ENCODE measurements around the gene HSP90AA1.

DNA sequence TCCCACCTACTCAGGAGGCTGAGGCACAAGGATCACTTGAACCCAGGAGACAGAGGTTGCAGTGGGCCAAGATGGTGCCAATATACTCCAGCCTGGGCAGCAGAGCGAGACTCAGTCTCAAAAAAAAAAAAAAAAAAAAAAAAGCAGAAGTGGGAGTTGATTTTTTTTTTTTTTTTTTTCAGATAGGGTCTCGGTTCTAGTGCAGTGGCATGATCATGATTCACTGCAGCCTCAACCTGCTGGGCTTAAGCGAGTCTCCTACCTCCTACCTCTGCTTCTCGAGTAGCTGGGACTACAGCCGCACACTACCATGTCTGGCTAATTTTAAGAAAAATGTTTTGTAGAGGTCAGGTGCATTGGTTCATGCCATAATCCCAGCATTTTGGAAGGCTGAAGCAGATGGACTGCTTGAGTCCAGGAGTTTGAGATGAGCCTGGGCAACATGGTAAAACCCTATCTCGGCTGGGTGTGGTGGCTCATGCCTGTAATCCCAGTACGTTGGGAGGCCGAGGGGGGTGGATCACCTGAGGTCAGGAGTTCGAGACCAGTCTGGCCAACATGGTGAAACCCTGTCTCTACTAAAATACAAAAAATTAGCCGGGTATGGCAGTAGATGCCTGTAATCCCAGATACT, 16.3 kb upstream of the HSP90AA1 start:
- TF ChIP-seq, protein P1, sequence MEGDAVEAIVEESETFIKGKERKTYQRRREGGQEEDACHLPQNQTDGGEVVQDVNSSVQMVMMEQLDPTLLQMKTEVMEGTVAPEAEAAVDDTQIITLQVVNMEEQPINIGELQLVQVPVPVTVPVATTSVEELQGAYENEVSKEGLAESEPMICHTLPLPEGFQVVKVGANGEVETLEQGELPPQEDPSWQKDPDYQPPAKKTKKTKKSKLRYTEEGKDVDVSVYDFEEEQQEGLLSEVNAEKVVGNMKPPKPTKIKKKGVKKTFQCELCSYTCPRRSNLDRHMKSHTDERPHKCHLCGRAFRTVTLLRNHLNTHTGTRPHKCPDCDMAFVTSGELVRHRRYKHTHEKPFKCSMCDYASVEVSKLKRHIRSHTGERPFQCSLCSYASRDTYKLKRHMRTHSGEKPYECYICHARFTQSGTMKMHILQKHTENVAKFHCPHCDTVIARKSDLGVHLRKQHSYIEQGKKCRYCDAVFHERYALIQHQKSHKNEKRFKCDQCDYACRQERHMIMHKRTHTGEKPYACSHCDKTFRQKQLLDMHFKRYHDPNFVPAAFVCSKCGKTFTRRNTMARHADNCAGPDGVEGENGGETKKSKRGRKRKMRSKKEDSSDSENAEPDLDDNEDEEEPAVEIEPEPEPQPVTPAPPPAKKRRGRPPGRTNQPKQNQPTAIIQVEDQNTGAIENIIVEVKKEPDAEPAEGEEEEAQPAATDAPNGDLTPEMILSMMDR (IDR thresholded peaks at IDR 0.05): no peak
- TF ChIP-seq EZH2 (IDR thresholded peaks at IDR 0.05; ENCODE audit: borderline replicate concordance, insufficient read depth, low read depth, low read length, poor library complexity, severe bottlenecking): no peak

Measured in B cell (primary cell).